ENCODE results near the gene TNS3.

Gene TNS3

DNA sequence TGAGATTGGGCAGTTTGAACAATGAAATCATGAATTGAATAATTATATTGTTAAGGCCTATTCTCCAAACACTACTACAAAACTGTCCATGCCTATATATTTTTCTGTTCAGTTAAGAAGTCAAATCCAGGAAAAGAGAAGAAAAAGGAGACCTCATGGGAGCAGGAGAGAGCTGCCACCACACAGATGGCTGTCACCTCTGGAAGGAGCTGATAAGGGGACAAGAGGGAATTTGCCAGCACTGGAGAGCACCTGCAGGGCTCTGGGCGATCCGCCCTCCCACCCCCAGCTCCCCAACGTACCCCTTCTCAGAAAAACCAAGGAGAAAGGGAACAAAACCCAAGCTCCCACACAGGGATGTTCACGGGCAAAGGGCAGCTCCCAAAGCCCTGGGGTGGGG is 227.8 kb downstream of the TNS3 start:
- H3K4me3 ChIP-seq (ENCODE audit: low read depth, low read length): no peak overlapping the region
- in situ Hi-C loops (cut with HindIII; ENCODE audit: low sequenced_read_pairs): no loop called here
- TF ChIP-seq CTCF (IDR thresholded peaks at IDR 0.05; ENCODE audit: low read depth, low read length): no peak
- DNase-seq (ENCODE audit: low read depth, low spot score): no peak

- no peak for DNase-seq (ENCODE audit: low read depth, low spot score)
- in situ Hi-C loops (cut with HindIII; ENCODE audit: low sequenced_read_pairs): no loop called here
- TF ChIP-seq CTCF (IDR thresholded peaks at IDR 0.05; ENCODE audit: low read depth, low read length): no peak
Observed at GRCh38 chr7:47352394-47352968, 229.4 kb downstream of the TNS3 start.

DNA sequence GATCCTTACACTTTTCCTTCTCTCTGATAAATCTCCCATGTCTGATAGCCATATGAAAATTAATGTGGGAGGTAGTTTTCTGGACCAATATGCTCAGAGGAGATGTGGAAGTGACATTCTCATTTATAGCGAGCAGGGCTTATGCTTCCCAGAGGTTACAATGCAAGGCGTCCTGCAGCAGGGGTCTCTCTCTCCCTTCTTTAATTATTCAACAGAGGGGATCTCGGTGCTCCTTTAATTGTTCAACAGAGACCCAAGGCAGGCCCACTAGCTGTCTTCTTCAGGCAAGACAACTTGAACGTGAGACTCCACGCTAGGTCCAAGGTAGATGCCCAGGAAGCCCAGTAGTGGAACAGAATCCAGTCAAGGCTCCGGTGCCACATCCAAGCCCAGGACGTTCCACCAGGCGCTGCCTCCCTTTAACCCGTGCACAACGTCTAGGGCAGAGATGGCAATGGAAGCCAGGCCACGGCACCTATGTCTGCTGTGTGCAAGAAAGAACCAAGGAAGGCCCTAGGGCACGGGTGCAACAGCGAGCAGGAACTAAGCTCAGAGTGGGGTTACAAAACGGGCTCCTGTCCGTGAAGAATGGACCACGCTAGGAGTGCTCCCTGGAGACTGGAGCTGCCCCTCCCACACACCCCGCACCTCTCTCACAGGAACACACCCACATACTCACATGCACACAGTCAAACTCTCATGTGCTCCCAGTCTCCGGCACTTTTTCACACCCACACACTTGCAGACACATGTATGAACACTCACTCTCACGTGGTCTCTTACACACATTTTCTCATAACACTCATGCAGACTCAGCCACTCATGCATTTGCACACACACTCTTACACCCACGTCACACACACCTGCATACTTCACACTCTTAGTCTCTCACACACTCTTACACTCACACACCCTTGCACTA is 230.4 kb downstream of the TNS3 start:
- H3K4me3 ChIP-seq (ENCODE audit: low read depth, low read length): no peak overlapping the region
- TF ChIP-seq CTCF (IDR thresholded peaks at IDR 0.05; ENCODE audit: low read depth, low read length): no peak
- DNase-seq (ENCODE audit: low read depth, low spot score): no peak
- in situ Hi-C loops (cut with HindIII; ENCODE audit: low sequenced_read_pairs): no loop called here

More at GRCh38 chr7:47352394-47352968, 229.4 kb downstream of the TNS3 start:
- H3K4me3 ChIP-seq (ENCODE audit: low read depth, low read length): no peak overlapping the region

GRCh38 chr7:47350425-47350824 is 231.5 kb downstream of the TNS3 start:
- in situ Hi-C loops (cut with HindIII; ENCODE audit: low sequenced_read_pairs): no loop called here
- no peak for DNase-seq (ENCODE audit: low read depth, low spot score)
- no peak overlapping the region for H3K4me3 ChIP-seq (ENCODE audit: low read depth, low read length)
- TF ChIP-seq CTCF (IDR thresholded peaks at IDR 0.05; ENCODE audit: low read depth, low read length): no peak

DNA sequence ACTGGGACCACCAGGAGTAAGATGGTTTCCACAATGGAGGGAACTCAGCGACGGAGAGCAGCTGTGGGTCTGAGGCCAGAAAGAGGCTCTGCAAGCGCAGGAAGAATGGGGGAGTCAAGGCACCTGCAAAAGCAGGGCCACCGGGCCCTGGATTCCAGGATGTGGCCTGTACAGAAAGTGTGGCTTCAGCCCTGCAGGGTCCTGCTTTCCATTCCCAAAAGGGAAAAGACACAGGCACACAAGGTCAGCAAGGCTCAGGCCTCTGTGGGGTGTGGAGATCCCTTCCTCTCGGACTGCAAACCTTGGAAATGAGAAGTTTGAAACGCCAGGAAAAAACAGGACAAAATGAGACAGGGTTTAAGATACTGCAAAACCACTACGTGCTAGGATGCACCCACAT is 232.5 kb downstream of the TNS3 start:
- TF ChIP-seq CTCF (IDR thresholded peaks at IDR 0.05; ENCODE audit: low read depth, low read length): no peak
- in situ Hi-C loops (cut with HindIII; ENCODE audit: low sequenced_read_pairs): no loop called here
- no peak overlapping the region for H3K4me3 ChIP-seq (ENCODE audit: low read depth, low read length)
- DNase-seq (ENCODE audit: low read depth, low spot score): no peak

DNA sequence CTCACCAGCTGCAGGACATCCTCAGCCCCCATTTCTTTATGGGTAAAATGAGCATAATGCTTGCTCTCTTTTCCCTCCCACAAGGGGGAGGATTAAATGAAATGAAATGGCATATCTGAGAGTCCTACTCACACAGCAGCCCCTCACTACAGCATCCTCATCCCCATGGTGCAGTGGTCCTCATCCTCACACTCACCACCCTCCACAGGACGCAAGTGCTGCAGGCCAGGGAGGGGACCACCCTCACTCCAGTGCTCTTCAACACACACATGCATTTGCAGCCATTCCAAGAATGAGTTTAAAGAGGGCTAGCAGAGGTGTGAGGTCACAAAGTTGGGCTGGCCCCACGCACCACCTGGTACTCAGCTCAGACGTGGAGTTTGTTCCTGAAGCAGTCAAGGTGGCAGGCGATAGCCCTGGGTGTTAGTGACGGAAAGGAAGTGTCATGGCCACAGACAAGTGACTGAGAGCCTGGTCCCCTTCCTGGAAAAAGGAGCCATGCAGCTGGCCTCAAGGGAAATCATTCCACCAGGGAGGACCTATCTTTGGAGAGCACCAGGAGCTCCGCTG is 234.0 kb downstream of the TNS3 start:
- no peak overlapping the region for H3K4me3 ChIP-seq (ENCODE audit: low read depth, low read length)
- in situ Hi-C loops (cut with HindIII; ENCODE audit: low sequenced_read_pairs): no loop called here
- no peak for DNase-seq (ENCODE audit: low read depth, low spot score)
- TF ChIP-seq CTCF (IDR thresholded peaks at IDR 0.05; ENCODE audit: low read depth, low read length): no peak
